ENCODE measurements around the gene MICU1. TPM values are rescaled to one million over a fixed set of nuclear protein-coding genes. Genes with fewer than 3 reads are reported as not detected.

Gene MICU1
- total and polyA plus RNA-seq, 2 experiments from 2014 or later, result 27.5 to 52.3 TPM

DNA sequence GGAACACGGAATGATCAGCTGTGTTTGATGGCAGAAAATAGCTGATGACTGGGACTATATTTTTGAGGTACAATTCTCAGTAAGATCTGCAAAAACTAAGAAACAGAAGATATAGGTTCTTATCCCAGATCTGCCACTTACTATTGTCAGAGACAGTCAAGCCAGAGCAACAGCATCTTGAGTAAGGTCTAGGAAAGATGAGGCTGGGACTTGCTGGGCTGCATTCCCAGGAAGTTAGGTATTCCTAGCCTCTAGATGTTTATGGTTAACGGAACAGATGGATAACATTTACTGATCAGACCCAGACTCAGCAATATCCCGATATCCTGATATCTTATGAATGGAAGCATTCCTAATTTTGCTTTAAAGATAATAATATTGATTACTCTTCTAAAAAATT is 202.5 kb downstream of the MICU1 start:
- no peaks in the 10 kb centered on the region for H3F3A ChIP-seq (replicated peaks; ENCODE audit: low read depth)
- no peaks in the 10 kb centered on the region for H3K27me3 ChIP-seq (ENCODE audit: insufficient read depth)
- H3K4me2 ChIP-seq, result no peak overlapping the region
- peaks cover 21% of the 10 kb centered on the region for H3K4me1 Mint-ChIP-seq
- peaks cover 8% of the 10 kb centered on the region for H3K27me3 Mint-ChIP-seq (ENCODE audit: insufficient read depth, low read depth, poor library complexity)
- H4K20me1 ChIP-seq (replicated peaks; ENCODE audit: insufficient read depth), result no peaks in the 10 kb centered on the region
- H3K9me3 Mint-ChIP-seq, result peaks cover 14% of the 10 kb centered on the region
- peaks cover 8% of the 10 kb centered on the region; the same call in 1 of the 2 replicates for H3K4me1 ChIP-seq (ENCODE audit: insufficient read depth)
- H3K27ac ChIP-seq (ENCODE audit: low read depth), result no peak overlapping the region
- H3K36me3 Mint-ChIP-seq (ENCODE audit: low read depth), result peaks cover 37% of the 10 kb centered on the region
- DNase-seq (ENCODE audit: low spot score) (no peak), ATAC-seq (no peak)
- no peak overlapping the region for H3K4me3 Mint-ChIP-seq
- H3K4me3 ChIP-seq, result no peak overlapping the region
- no peak for TF ChIP-seq NANOG (IDR thresholded peaks at IDR 0.05; ENCODE audit: borderline replicate concordance)
- no peak for TF ChIP-seq ZNF114 (CRISPR knock-in tag; IDR thresholded peaks at IDR 0.05)
- TF ChIP-seq STAT1 (IDR thresholded peaks at IDR 0.05; ENCODE audit: unreplicated experiment), result no peak
- no peak for TF ChIP-seq ZNF462 (CRISPR knock-in tag; IDR thresholded peaks at IDR 0.05)
- no peak for TF ChIP-seq POLR2AphosphoS5 (IDR thresholded peaks at IDR 0.05; ENCODE audit: low read depth)
- TF ChIP-seq, protein P1, sequence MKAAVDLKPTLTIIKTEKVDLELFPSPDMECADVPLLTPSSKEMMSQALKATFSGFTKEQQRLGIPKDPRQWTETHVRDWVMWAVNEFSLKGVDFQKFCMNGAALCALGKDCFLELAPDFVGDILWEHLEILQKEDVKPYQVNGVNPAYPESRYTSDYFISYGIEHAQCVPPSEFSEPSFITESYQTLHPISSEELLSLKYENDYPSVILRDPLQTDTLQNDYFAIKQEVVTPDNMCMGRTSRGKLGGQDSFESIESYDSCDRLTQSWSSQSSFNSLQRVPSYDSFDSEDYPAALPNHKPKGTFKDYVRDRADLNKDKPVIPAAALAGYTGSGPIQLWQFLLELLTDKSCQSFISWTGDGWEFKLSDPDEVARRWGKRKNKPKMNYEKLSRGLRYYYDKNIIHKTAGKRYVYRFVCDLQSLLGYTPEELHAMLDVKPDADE (IDR thresholded peaks at IDR 0.05), result no peak
- TF ChIP-seq CTCF (conservative IDR thresholded peaks at IDR 0.05; ENCODE audit: low read depth in 2 of 2), result no peak
- no peak for TF ChIP-seq REST (IDR thresholded peaks at IDR 0.05; ENCODE audit: unreplicated experiment)
- no peaks in the 10 kb centered on the region for H3K79me2 ChIP-seq (replicated peaks; ENCODE audit: insufficient read depth)
- H3K27ac Mint-ChIP-seq, result no peak overlapping the region
- no peaks in the 10 kb centered on the region; the same call in 1 of the 2 replicates for H3K36me3 ChIP-seq (ENCODE audit: insufficient read depth)
- 0 out of 2 replicates have a peak, but pooled peaks cover 3% of the 10 kb centered on the region for H3K9me2 ChIP-seq (ENCODE audit: insufficient read depth)
- no peak overlapping the region for H2AFZ ChIP-seq

Data from GM23338 (cell line).